GOT3 (cell line): ENCODE measurements around the gene TRAPPC2L.
"Not testable (repeated sequence)": the region's sequence is repeated elsewhere in the genome, so short reads cannot be mapped to it uniquely, and the experiment has no call there.

Experiments used
- DNase-seq: peaks from one replicate; lab custom pipeline; 2025; ENCODE audit warnings: mixed read lengths; lab: John Stamatoyannopoulos, UW

TRAPPC2L gene

DNA sequence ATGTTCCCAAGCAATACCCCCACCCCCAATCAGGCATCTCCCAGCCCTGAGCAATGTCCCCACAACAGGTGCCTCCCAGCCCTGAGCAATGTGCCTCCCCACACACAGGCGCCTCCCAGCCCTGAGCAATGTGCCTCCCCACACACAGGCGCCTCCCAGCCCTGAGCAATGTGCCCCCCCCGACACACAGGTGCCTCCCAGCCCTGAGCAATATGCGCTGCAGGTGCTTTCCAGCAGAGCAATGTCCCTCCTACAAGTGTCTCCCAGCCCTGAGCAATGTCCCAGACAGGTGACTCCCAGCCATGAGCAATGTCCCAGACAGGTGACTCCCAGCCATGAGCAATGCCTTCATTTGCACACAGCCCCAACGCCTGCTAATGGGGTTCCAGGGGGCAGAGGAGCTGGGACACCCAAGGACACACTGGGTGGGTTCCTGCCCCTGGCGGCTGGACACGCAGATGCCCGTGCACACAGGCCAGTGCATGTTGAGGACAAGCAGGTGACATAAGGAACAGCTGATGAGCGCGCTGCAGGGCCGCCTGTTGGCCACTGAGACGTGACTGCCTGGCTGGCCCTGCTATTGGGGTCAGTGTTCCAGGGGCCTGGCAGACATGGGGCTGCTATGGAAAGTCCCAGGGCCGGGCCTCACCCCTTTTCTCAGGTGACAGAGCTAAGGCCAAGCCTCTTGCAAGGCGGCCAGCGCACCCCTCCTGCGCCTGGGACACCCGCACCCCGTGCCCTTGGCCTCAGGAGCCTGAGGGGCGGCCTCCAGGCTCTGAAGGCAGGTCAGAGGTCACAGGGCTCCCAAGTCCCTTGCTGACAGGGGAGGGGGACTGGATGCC, 36.4 kb downstream of the TRAPPC2L start:
- no peak for DNase-seq

DNA sequence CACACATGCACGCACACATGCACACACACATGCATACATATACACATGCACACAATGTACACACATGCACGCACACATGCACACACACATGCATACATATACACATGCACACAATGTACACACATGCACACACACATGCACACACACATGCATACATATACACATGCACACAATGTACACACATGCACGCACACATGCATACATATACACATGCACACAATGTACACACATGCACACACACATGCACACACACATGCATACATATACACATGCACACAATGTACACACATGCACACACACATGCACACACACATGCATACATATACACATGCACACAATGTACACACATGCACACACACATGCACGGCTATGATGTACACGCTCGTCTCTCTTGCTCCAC, 37.3 kb downstream of the TRAPPC2L start:
- not testable (repeated sequence) for DNase-seq

DNA sequence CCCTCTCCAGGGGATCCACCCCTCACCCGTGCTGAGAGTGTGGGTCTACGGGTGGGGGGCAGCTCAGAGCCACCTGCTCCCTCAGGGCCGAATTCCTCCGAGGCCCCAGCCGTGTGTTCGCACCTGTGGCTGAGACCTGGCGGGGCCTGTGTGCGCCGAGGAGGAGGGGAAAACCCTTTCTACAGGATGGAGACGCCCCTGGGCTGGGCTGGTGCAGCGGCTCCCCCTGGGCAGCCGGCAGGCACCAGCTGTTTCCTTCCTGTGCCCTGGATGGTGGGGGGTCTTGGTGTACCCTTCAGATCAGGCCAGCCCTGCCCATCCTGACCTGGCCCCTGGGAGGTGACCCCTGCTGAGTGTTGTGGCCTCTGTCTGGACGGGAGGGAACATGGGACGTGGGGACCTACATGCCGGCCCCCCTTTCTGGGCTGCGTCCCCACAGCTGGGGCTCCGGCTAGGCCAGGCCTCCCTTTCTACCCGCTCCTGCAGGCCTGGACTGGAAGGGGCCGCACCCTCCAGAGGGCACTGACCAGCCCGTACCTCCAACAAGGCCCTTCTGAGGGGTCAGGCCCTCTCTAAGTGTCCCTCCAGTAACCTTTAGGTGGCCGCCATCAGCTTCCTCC, 37.9 kb downstream of the TRAPPC2L start:
- DNase-seq = no peak

DNA sequence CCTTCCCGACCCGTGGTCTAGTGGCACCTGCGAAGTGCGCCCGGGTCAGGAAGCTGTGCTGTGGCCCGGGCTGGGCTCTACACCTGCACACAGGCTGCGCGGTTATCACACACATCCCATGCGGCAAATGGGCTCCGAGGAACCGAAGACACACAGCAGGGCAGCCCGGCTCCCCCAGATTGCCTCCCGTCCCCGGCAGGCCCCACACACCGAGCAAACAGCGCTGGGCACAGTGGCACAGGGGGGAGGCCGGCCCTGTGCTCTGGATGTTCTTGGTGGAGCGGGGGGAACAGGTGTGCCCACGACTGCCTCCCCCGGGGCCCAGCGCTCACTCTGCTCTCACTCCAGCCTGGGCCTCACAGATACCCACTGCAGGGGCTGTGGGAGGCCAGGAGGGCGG, 38.4 kb downstream of the TRAPPC2L start:
- DNase-seq = no peak

DNA sequence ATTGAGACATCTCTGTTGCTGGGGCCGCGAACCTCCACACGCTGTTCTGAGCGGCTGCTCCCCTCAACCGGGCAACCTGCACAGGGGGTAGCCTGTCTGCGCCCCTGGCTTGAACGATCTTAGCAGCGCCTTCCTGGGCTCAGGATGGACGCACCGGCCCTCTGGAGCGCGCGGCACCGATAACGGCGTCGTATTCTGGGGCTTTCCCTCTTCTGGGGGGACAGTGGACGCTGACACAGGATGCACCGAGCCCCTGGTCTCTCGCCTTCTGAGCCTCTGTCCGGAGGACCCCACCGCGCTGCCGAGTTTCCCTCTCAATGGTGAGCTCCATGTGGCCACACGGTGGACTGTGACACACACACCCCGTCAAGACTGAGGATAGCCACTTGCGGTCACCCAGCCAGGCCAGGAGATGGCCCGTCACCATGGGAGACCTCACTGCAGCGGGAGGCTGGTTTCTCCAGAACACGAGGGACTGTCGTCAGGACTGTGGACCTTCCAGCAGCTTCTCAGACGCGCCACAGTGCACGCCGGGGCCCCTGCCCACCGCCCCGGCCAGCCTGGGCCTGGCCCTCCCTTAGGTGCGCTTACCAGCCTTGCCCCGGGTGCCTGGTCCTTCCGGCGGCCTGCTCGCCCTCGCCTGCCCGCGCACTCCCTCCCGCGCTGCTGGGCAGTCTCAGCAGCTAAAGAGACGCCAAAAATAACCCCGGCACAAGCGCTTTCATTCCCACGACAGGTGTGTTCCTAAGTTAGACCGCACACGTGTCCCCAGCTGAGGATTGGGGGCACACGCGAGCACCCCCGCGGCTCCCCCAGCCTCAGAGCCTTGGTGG, 39.5 kb downstream of the TRAPPC2L start:
- DNase-seq = no peak

DNA sequence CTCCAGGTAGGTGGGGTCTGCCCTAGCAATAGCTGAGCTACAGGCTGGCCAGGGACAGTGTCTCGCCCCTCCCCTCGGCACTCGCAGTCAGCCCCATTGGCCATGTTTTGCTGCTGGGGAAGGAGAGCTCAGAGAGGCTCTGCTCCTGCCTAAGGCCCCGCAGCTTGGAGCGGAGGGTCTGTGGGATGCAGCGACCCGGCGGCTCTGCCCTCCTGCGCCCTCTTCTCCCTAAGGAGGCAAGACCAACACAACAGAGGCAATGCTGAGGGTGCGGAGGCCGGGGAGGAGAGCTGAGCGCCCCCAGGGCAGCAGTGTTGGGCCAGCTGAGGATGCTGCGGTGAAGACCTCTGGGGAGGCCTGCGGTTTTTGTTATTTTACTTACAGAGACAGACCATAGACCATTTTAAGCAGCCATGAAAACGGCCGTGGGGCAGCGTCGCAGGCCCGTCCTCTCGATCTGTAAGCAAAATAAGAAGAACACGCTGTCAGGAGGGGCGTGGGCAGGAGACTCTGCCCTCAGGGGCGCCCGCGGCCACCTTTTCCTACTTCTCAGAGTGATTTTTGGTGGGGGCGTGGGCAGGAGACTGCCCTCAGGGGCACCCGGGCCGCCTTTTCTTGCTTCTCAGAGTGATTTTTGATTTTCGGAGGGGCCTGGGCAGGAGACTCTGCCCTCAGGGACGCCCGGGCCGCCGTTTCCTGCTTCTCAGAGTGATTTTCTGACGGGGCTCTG, 40.9 kb downstream of the TRAPPC2L start:
- no peak for DNase-seq

DNA sequence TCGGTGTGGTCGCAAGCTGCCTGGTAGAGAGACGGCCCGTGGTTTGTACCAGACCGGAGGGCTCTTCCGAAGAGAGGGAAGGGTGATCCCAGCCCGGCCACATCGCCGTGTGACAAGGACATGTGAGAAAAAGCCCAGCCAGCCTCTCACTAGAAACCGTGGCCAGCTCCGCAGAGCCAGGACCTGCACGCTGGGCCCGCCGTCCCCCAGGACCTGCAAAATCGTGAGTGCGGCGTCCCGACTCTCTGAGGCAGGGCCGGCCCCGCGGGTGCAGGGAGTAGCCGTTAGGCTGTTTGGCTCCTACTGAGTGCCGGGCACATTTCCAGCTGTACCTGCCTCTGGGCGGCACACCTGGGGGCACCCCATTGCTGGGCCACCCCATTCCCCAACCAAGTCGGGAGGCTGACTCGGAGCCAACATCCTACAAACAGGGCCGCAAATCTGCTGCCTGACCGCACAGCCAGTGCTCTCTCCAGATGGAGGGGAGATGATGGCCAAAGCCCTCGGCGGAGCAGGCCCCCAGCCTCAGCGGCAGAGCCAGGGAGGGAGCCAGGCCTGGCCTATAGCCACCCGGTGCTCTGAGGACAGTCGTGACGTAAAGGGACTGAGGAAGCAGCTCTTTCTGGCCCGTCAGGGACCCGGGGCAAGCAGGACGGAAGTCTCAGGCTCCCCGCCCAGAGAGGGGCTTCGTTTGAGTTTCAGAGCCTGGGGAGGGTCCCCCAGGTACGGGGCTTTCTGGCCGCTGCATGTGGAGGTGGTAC, 43.2 kb downstream of the TRAPPC2L start:
- no peak for DNase-seq

DNA sequence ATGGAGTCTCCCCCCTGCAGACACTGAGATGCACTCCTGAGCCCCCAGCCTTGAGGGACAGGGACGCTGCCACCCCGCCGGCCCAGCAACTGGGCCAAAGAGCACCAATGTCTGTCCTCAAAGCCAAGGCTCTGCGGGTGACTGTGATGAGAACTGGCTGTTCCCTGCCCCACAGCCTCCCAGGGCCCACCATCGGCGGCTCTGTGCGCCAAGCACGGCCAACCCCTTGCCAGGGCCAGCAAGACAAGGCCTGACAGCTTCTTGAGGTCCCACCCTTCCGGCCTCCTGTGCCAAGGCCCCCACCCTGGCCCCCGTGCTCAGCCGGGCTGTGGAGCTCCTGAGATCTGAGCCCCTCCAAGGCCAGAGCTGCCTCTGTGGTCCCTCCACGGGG, 43.7 kb downstream of the TRAPPC2L start:
- no peak for DNase-seq

DNA sequence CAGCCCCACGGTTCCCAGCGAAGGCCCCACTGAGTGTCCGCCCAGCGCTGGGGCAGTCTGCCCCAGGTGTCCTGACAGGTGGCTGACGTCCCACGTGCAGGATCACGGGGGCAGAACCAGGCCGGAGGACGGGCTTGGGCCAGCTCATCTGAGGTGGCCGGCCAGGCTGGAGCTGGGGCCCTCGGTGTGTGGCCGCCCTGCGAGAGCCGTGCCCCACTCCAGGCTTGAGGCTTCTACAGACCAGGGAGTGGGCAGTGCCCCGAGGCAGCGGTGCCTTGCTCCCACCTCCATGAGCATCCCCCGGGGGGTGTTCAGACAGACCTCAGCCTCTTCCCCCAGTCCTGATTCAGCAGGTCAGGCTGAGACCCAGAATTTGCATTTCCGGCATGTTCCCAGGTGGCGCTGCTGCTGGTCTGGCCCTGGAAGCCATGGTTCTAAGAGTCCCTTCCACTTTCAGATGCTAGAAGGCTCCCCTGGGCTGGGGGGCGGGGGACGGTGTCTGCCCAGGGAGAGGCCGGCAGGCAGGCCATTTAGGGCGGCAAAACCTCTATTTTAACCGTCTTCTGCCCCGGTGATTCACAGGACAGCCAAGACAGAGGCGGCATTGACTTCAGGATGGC, 44.9 kb downstream of the TRAPPC2L start:
- no peak for DNase-seq

DNA sequence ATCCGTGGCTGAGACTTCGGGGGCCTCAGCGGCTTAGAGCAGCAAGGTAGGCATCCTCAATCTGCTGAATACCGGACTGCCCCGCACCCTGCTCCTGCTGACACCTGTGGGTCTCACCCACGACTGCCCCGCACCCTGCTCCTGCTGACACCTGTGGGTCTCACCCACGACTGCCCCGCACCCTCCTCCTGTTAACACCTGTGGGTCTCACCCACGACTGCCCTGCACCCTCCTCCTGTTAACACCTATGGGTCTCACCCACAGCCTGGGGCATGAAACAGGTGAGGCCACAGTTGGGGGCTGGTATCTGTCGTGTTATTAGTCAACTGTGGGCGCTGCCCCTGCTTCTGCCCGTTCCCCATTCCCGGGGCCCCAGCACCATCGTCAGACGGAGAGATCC, 45.8 kb downstream of the TRAPPC2L start:
- no peak for DNase-seq

DNA sequence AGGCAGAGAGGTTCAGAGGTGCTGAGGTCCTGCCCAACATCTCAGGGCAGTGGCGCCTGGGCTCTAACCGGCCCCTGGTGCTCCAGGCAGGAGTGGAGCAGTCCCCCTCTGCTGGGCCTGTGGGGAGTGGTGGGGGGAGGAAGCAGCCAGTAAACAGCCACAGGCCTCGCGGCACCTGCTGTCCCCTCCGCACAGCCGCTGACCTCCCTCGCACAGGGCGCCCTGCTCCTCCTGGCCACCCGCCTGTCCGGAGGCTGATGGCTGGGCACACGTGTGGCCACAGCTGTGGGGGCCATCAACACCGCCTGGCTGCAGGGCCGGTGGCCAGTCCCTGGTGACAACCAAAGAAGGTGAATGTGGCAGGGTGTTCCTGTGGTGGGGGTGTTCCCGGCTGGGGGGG, 46.3 kb downstream of the TRAPPC2L start:
- DNase-seq = no peak

DNA sequence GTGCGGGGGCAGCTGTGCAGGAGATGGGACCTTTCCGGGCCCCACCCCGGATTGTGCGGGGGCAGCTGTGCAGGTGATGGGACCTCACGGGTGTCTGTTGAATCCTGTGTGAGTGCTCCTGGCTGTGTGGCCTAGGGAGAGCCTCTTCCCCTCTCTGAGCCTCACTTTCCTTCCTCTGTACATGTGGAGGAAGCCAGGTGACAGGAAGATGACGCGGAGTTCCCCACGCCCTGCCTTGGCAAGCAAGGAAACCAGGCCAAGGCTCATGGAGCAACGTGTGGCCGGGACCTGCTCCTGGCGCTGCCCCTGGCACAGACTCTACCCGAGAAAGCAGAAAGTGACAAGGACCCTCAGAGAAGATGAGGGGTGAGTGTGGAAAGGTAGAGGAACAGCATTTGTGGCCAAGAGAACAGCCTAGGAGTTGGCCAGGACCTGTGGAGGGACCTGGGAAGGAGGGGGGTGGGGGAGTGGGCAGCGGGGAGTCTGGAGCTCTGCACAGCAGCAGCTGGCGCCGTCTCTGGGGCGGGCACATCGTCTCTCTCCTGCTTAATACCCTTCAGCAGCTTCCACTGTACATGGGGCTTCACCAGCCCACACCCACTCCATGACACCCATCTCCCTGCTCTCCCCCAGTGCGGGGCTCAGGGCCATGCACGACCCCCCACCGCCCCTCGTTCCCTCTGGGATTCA, 47.9 kb downstream of the TRAPPC2L start:
- no peak for DNase-seq

DNA sequence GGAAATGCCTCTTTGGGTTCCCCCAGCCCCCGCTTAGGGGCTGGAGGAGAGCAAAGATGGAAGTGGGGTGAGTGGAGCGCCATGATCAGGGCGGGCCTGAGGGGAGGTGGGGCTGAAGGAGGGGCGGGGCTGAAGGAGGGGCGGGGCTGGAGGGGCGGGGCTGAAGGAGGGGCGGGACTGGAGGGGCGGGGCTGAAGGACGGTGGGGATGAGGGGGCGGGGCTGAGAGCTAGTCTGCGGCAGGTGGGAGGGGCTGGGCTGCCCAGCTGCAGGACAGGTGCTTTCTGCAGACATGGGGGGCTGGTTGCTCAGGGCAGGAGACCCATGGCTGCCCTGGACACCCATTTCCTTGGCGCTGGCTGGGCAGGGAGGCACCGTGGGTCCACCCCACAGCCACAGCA, 48.6 kb downstream of the TRAPPC2L start:
- DNase-seq = no peak

DNA sequence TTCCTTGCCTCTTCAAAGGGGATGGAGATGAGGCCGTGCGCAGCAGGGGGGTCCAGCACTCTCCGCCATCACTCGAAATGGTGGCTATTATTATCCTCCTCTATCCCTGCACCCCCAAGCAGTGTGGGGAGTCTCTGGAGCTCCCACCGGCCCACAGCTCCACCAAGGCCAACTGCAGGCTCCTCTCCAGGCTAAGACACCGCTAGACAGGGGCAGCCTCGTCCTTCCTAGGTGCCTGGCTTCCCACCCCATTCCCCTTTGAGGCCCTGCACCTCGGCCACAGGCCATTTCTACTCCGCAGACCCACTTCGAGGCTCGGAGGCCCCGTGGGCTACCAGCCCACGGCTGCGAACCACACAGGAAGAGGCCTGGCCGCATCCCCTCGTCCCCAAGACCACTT, 49.1 kb downstream of the TRAPPC2L start:
- no peak for DNase-seq

DNA sequence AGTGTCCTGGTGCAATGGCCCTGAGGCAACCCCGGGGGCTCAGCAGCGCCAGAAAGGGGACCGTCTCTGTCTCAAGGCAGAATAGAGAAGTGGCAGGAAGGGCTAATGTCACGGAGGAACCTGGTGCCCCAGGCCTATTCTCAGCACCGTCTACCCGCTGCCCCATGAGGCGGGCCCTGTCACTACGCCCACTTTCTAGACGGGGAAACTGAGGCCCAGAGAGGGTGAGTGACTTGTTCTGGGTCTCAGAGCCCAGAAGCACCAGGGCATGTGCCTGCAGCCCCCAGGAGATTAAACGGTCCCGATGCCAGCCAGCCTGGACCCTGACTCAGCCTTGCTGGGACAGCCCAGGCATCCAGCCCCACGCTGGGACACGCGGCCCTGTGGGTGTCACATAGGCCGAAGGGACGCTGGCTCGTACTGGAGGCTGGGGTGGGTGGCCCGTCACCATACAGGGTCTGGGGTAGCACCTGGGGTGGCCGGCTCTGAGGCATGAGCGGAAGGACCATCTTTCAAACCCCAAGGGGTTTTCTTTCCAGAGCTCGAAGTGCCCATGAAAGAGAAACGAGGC, 49.7 kb downstream of the TRAPPC2L start:
- no peak for DNase-seq

DNA sequence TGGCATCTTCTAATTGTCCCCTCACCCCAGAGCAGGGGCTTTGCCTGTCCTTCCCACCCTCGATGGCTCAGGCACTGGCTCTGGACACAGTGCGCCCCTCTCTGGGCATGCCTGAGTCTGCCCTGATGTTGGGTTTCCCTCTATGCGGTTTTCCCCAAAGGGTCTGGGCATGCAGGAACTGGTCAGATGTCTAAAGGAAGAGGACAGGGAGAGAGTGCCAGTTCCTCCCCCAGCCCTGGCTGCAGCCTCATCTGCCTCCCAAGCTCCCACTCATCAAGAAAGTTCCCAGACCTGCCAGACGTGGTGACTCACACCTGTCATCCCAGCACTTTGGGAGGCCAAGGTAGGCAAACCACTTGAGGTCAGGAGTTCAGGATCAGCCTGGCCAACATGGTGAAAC, 50.8 kb downstream of the TRAPPC2L start:
- no peak for DNase-seq

DNA sequence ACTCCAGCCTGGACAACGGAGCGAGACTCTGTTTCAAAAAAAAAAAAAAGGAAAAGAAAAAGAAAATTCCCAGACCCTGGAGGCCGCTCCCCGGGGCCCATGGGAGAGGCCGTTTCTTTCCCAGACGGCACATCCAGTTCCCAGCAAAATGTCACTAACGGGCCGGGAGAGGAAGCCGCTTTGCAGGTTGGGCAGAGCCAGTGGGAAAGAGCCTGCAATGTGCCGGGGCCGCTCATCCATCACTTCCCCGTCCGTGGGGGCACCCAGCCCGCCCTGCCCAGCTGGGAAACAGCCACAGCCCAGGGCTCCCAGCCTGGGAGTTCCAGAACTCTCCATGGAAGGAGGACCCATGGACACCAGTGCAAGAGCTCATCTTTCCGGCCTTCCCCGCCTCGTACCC, 51.4 kb downstream of the TRAPPC2L start:
- no peak for DNase-seq

DNA sequence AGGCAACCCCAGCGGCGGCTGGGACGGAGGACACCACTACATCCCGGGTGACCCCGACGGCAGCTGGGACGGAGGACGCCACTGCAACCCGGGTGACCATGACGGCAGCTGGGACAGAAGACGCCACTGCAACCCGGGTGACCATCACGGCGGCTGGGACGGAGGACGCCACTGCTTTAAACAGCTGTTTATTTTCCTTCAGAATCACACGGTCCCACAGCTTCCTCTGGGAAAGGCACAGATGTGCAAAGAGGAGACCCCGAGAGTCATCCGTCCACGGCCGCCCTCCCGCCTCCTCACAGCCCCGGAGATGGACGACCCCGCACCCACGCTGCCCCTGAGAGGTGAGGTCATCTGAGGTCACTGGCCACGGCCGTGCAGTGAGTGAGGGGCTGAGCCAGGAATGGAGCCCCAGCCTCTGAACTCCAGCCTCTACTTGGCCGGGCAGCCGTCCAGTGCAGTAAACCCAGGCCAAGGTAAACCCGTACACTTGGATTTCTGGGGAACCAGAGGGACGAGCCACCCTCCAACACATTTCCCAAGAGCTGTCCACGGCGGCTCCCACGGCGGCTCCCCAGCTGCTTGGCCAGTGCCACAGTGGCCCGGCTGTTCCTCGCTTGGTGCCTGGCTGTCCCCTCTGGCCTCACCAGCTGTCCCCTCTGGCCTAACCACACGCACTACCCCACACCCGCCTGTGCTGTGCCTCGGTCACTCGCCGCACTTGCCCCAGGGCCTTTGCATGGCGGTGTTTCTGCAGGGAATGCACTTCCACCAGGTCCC, 52.7 kb downstream of the TRAPPC2L start:
- DNase-seq = no peak
